H1 (cell line): Measurements from ENCODE around the gene APOA4.

Source experiments
- CHD1 ChIP-seq: IDR thresholded peaks from 2 replicates; pipeline ENCODE4 v1.6.1; 2012; ENCODE audit warnings: low read depth, low read length, improper control_type of control experiment
- CTCF ChIP-seq, 3 experiments: IDR thresholded peaks; 1 replicate in 2 of 3; 2 replicates in 1 of 3; pipeline versions ENCODE4 v1.5.1 to v1.6.1; 2011; ENCODE audit warnings: low read length in 3 of 3, mild to moderate bottlenecking in 3 of 3, inconsistent platforms in 2 of 3, low read depth in 1 of 3, moderate library complexity in 1 of 3; ENCODE audit not compliant: insufficient read depth in 1 of 3; ENCODE audit errors: control extremely low read depth in 1 of 3
- HDAC6 ChIP-seq: IDR thresholded peaks from one replicate; pipeline ENCODE4 v1.7.1; 2012; ENCODE audit warnings: low read depth, mild to moderate bottlenecking, inconsistent platforms, low read length, moderate library complexity
- RFX5 ChIP-seq: IDR thresholded peaks from 2 replicates; pipeline ENCODE4 v1.6.1; 2011; ENCODE audit warnings: low read depth, low read length, improper control_type of control experiment, borderline replicate concordance

- no peak for TF ChIP-seq RFX5
- no peak for TF ChIP-seq CTCF (IDR thresholded peaks at IDR 0.05; ENCODE audit: control extremely low read depth in 1 of 3, insufficient read depth in 1 of 3, low read depth in 1 of 3, low read length in 3 of 3)
- TF ChIP-seq CHD1: no peak
- no peak for TF ChIP-seq HDAC6
Observed at GRCh38 chr11:116838321-116839084, 15.4 kb upstream of the APOA4 start.
